Stimulated activated CD8-positive, alpha-beta memory T cell treated with anti-CD3 and anti-CD28 coated beads, Interleukin-12 subunit alpha, Interleukin-12 subunit beta, amount 100 ng/mL, for 24 hours (primary cell): ENCODE data around the gene TMPRSS5.
"Not testable (repeated sequence)": the region's sequence is repeated elsewhere in the genome, so short reads cannot be mapped to it uniquely, and the experiment has no call there.

Experiments
- DNase-seq: peaks from one replicate; pipeline ENCODE4 v3.0.0-alpha.2; 2020; ENCODE audit errors: extremely low read depth

TMPRSS5 gene

GRCh38 chr11:113697756-113698407 is 8.2 kb downstream of the TMPRSS5 start:
- no peak for DNase-seq

- DNase-seq, result no peak
Observed at GRCh38 chr11:113697111-113697510, 9.0 kb downstream of the TMPRSS5 start.

GRCh38 chr11:113695207-113695606 is 10.9 kb downstream of the TMPRSS5 start:
- no peak for DNase-seq

- no peak for DNase-seq
Observed at GRCh38 chr11:113694390-113694789, 11.7 kb downstream of the TMPRSS5 start.

- DNase-seq, result no peak
Observed at GRCh38 chr11:113693030-113693429, 13.1 kb downstream of the TMPRSS5 start.

GRCh38 chr11:113690619-113691569 is 15.2 kb downstream of the TMPRSS5 start:
- DNase-seq, result no peak

- no peak for DNase-seq
Observed at GRCh38 chr11:113689768-113690618, 16.1 kb downstream of the TMPRSS5 start.

- DNase-seq, result no peak
Observed at GRCh38 chr11:113685654-113686359, 20.3 kb downstream of the TMPRSS5 start.

- DNase-seq, result no peak
Observed at GRCh38 chr11:113684496-113684895, 21.6 kb downstream of the TMPRSS5 start.

GRCh38 chr11:113683481-113684046 is 22.5 kb downstream of the TMPRSS5 start:
- DNase-seq, result no peak

GRCh38 chr11:113681711-113682413 is 24.2 kb downstream of the TMPRSS5 start:
- no peak for DNase-seq

- no peak for DNase-seq
Observed at GRCh38 chr11:113681282-113681681, 24.8 kb downstream of the TMPRSS5 start.

- DNase-seq, result no peak
Observed at GRCh38 chr11:113677685-113678084, 28.4 kb downstream of the TMPRSS5 start.

GRCh38 chr11:113675565-113675964 is 30.5 kb downstream of the TMPRSS5 start:
- DNase-seq, result no peak

- DNase-seq, result no peak
Observed at GRCh38 chr11:113675003-113675561, 31.0 kb downstream of the TMPRSS5 start.

GRCh38 chr11:113674397-113674685 is 31.8 kb downstream of the TMPRSS5 start:
- no peak for DNase-seq

- DNase-seq, result no peak
Observed at GRCh38 chr11:113673550-113674396, 32.3 kb downstream of the TMPRSS5 start.

- DNase-seq, result not testable (repeated sequence)
Observed at GRCh38 chr11:113671914-113672313, 34.2 kb downstream of the TMPRSS5 start.

- DNase-seq, result no peak
Observed at GRCh38 chr11:113670831-113671215, 35.3 kb downstream of the TMPRSS5 start.
